A549 (cell line): ENCODE measurements around the gene YAF2.

Experiments used
- CTCF ChIP-seq: fragments of >200 bp; sonication (Bioruptor Twin); formaldehyde crosslinking; IDR thresholded peaks from 3 replicates; pipeline ENCODE4 v1.5.1; 2016
- EP300 ChIP-seq, 2 experiments: fragments of >200 bp; sonication (Bioruptor Twin); formaldehyde crosslinking; IDR thresholded peaks; 2 replicates in 1 of 2; 3 replicates in 1 of 2; pipeline ENCODE4 v1.6.1; 2016 to 2017
- FOSL2 ChIP-seq, 2 experiments: fragments of 450-650 bp in 1 of 2; fragments of >200 bp in 1 of 2; sonication (Bioruptor Twin) in 1 of 2; formaldehyde crosslinking; IDR thresholded peaks; 2 replicates each; pipeline versions ENCODE4 v1.5.0 to v1.6.1; 2016 to 2020; ENCODE audit warnings: mild to moderate bottlenecking in 1 of 2, moderate library complexity in 1 of 2
- JUN ChIP-seq, 2 experiments: fragments of >200 bp; sonication (Bioruptor Twin); formaldehyde crosslinking; IDR thresholded peaks; 2 replicates in 1 of 2; 3 replicates in 1 of 2; pipeline ENCODE4 v1.6.1; 2016 to 2017
- MAX ChIP-seq: IDR thresholded peaks from 2 replicates; pipeline ENCODE4 v1.6.1; 2012
- MAZ ChIP-seq: fragments of 150-350 bp; IDR thresholded peaks from 2 replicates; pipeline ENCODE4 v1.6.1; 2014; ENCODE audit warnings: antibody characterized with exemption, low read depth, low read length, borderline replicate concordance
- MYC ChIP-seq: IDR thresholded peaks from 2 replicates; pipeline ENCODE4 v1.6.1; 2012; ENCODE audit warnings: mild to moderate bottlenecking, inconsistent platforms, low read length, improper control_type of control experiment, borderline replicate concordance
- POLR2A ChIP-seq: IDR thresholded peaks from 2 replicates; pipeline ENCODE4 v1.6.1; 2012; ENCODE audit warnings: mild to moderate bottlenecking, low read length
- RFX5 ChIP-seq: fragments of 450-650 bp; IDR thresholded peaks from 2 replicates; pipeline ENCODE4 v1.7.1; 2014; ENCODE audit warnings: antibody characterized with exemption, mild to moderate bottlenecking, moderate library complexity
- RNF2 ChIP-seq: fragments of 200-600 bp; sonication (generic); IDR thresholded peaks from 2 replicates; pipeline ENCODE4 v1.6.1; 2016; ENCODE audit warnings: low read depth, mild to moderate bottlenecking, antibody characterized with exemption, moderate library complexity, borderline replicate concordance
- TFCP2L1 ChIP-seq: fragments of 250-450 bp; sonication (Bioruptor Pico); IDR thresholded peaks from 2 replicates; pipeline ENCODE4 v1.5.0; 2021; ENCODE audit warnings: mild to moderate bottlenecking

GRCh38 chr12:42262271-42262670 lies 24.2 kb upstream of the YAF2 start:
- no peak for TF ChIP-seq MAZ
- TF ChIP-seq CTCF, result no peak
- no peak for TF ChIP-seq RNF2
- TF ChIP-seq MYC, result no peak
- TF ChIP-seq MAX, result no peak
- TF ChIP-seq FOSL2 (IDR thresholded peaks at IDR 0.05), result no peak
- TF ChIP-seq FOSL2 (CRISPR knock-in tag; IDR thresholded peaks at IDR 0.05), result no peak
- no peak for TF ChIP-seq RFX5
- no peak for TF ChIP-seq JUN (IDR thresholded peaks at IDR 0.05)
- TF ChIP-seq POLR2A, result no peak
- no peak for TF ChIP-seq EP300 (IDR thresholded peaks at IDR 0.05)
- no peak for TF ChIP-seq TFCP2L1 (CRISPR knock-in tag)
